ENCODE data around the gene PEX19. TPM values are rescaled to one million over a fixed set of nuclear protein-coding genes. Genes with fewer than 3 reads are reported as not detected.

The PEX19 gene
- total and polyA plus RNA-seq, 10 of the 15 experiments (the other 5 are each of a cell fraction or from before 2014, with no cell fraction given), result 27.1 to 58.1 (median 39.6) TPM

- ChIA-PET RAD21 (ENCODE audit: unreplicated experiment) (interaction anchor here (0.9 to 1.0 kb wide), 2 partner anchors 46 to 52 kb away, joined by 3 read pairs; no protein-coding TSS in a partner anchor), POLR2A (interaction anchor here (1.0 to 1.3 kb wide), 3 partner anchors 15 to 42 kb away, joined by 3 to 4 read pairs (median 3); no protein-coding TSS in a partner anchor), SMC1A (ENCODE audit: uncharacterized antibody, unreplicated experiment) (interaction anchor here (0.7 to 4.7 kb wide), 8 partner anchors 9 to 143 kb away, joined by 3 to 24 read pairs (median 7); no protein-coding TSS in a partner anchor), CTCF (interaction anchor here (0.6 to 7.4 kb wide), 9 partner anchors 11 to 159 kb away, joined by 3 to 43 read pairs (median 4); no protein-coding TSS in a partner anchor)
- no peaks in the 10 kb centered on the region for H3K4me1 ChIP-seq (ENCODE audit: control insufficient read depth, insufficient read depth, low read length)
- in situ Hi-C loops (cut with MboI) (no loop called here), intact Hi-C loops (cut with micrococcal nuclease; ENCODE audit: unreplicated experiment) (no loop called here)
- H3K36me3 ChIP-seq (ENCODE audit: control insufficient read depth in 2 of 2, insufficient read depth in 2 of 2, low read length in 1 of 2), result peaks cover 0 to 4% of the 10 kb centered on the region in 2 experiments; a peak in 3 of 4 replicates
- FAIRE-seq (no peak), DNase-seq (ENCODE audit: low read depth, low spot score) (no peak), ATAC-seq (no peak)
- no peak overlapping the region for H3K27ac ChIP-seq (ENCODE audit: control insufficient read depth, insufficient read depth)
- no TSS peak for BruUV-seq (replicated peaks)
- WGBS (ENCODE audit: insufficient coverage, insufficient replicate concordance, low lambda C conversion rate, missing lambda C conversion rate), result 100% methylated on average over 1 of the region's 1 CpG
- H3K79me2 ChIP-seq (ENCODE audit: control insufficient read depth, insufficient read depth, low read length), result peaks cover 2% of the 10 kb centered on the region
- H3K27me3 ChIP-seq (replicated peaks in 1 of 2; ENCODE audit: control insufficient read depth in 2 of 2, insufficient read depth in 2 of 2, low read length in 1 of 2), result no peaks in the 10 kb centered on the region
- H4K20me1 ChIP-seq (ENCODE audit: control insufficient read depth, insufficient read depth), result no peaks in the 10 kb centered on the region
- no peak overlapping the region for H3K4me2 ChIP-seq (ENCODE audit: control insufficient read depth, insufficient read depth)
- H3K4me3 ChIP-seq, result no peak overlapping the region
- no peaks in the 10 kb centered on the region for H3K9me3 ChIP-seq (replicated peaks; ENCODE audit: control insufficient read depth, insufficient read depth, low read length)
- no peak overlapping the region for H2AFZ ChIP-seq (ENCODE audit: control insufficient read depth, low read depth, low read length)
- no peak overlapping the region for H3K9ac ChIP-seq (ENCODE audit: control insufficient read depth, insufficient read depth, low read length)
- TF ChIP-seq RAD21 (IDR thresholded peaks at IDR 0.05; ENCODE audit: insufficient read depth, low read depth, low read length), result no peak
- TF ChIP-seq IRF4 (IDR thresholded peaks at IDR 0.05; ENCODE audit: low read depth, low read length), result no peak
- no peak for TF ChIP-seq IRF3 (IDR thresholded peaks at IDR 0.05)
- TF ChIP-seq CEBPB (IDR thresholded peaks at IDR 0.05; ENCODE audit: borderline replicate concordance in 1 of 2, low read depth in 2 of 2, low read length in 2 of 2), result no peak
- TF ChIP-seq POU2F2 (IDR thresholded peaks at IDR 0.05; ENCODE audit: borderline replicate concordance, low read depth, low read length), result no peak
- TF ChIP-seq IKZF2 (IDR thresholded peaks at IDR 0.05), result no peak
- no peak for TF ChIP-seq NR2F1 (conservative IDR thresholded peaks at IDR 0.05)
These were observed 39.5 kb downstream of the PEX19 start for GRCh38 chr1:160245434-160245833.
